ENCODE results near the gene LHFPL5.
A peak's percentile ranks its signal among the peaks of the same experiment; 100 is the strongest.

LHFPL5 gene

DNA sequence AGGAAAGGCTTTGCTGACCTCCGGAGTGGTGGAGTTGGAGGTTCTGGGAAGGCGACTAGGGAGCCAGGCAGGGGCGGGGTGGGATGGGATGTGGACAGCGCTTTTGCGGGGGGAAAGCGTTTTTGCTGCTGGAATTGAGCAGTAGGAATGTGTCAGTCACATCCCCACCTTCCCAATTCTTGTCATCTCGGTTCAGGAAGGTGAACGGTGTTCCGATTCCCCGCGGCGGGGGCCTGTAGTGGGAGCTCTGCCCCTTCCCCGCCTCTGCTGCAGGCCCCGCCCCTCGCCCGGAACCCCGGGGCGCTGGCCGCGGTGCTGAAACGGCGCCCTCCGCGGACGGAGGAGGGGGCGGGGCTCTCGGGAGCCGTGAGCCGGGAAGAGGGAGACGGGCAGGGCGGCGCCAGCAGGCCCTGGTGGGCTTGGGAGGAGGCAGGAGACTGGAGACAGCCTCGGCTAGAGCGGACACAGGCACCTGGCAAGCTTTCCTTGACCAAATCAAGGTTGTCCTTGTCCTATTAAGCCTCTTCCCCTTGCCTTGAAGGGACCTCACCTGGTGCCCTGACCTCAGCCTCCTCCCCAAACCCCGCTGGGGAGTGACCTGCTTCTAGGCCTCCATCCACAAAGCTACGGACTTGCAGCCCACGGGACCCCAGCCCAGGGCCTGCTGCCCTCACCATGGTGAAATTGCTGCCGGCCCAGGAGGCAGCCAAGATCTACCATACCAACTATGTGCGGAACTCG lies at the start of gene LHFPL5:
Gene LHFPL5, plus strand, starts transcription at position 357 of the 741 bp plus-strand sequence. Its CDS starts 319 bp downstream, at position 676.
- peak; percentile 87 for DNase-seq

GRCh38 chr6:35757456-35758123 lies 47.6 kb upstream of the LHFPL5 start:
- peak; percentile 42 for DNase-seq

- no peak for DNase-seq
Observed at GRCh38 chr6:35759426-35759825, 45.7 kb upstream of the LHFPL5 start.

GRCh38 chr6:35765739-35766138 lies 39.4 kb upstream of the LHFPL5 start:
- DNase-seq, result no peak

DNA sequence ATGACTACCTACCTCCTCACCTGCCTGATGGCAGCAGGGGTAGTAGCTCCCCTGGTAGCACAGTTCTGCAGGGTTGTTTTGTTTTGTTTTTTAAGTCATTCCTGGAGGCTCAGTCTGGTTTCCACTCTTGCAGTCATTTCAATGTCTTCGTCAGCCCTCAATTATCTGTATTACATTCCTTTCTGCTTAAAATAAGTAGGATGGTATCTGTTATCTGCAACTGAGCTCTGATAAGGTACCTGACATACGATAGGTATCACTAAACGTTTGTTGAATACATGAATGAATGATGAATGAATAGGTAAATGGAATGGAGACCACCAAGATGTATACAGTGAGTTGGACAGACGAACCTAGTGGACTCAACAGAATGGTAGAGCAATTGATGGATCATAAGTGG lies 35.9 kb upstream of the LHFPL5 start:
- no peak for DNase-seq

- DNase-seq, result no peak
Observed at GRCh38 chr6:35771343-35771627, 33.9 kb upstream of the LHFPL5 start.

GRCh38 chr6:35774116-35774794 lies 30.9 kb upstream of the LHFPL5 start:
- no peak for DNase-seq

DNA sequence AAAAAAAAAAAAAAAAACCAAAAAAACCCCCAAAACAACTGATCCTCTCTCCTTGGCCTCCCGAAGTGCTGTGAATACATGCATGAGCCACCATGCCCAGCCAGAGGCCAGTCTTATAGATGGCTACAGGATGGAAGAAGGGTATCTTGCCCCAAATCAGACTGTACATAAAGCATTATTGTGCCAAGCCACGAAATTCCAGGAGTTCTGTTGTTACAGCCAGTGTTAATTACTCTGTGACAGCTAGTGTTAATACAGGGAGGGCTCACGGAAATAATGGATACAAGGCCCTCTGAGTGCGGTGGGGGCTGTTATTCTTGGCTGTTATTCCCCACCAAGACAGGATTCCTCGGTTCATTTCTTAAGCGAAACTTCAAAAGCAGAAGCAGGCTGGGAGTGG lies 30.1 kb upstream of the LHFPL5 start:
- DNase-seq, result no peak

DNA sequence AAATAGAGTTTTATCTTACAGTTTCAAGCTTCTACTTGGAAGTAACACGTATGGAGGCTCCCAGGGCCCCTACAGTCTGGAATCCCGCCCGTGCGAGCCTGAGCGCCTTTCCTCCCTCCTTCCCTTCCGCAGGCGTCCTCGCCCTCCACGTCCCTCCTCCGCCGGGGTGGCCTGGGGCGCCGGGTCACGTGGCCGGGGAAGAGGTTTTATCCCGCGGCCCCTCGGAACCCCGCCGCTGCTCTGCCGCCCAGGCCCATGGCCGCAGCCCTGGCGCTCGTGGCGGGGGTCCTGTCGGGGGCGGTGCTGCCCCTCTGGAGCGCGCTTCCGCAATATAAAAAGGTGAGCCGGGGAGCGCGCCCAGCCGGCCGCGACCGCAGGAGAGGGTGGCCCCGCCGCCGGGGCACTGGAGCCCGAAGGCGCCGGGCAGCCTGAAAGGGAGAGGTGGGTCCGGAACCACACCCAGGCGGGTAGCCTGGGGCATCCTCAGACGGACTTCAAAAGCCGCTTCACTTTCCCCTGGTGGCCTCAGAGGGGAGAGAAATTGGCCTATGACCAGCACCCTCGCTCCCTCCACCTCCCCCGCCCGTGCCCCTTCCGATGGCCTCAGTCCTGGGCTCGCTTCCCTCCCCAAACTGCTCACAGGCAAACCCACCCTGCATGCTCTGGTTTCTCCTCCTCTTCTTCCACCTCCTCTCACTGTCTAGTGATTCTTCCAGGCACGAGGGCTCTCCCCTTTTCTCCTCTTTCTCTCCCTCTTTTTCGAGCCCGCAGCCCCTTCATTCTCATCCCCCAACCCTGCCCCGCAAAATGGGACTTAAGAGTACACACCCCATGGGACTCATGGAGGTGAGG lies 28.6 kb upstream of the LHFPL5 start, which contains the start of gene CLPSL2:
Gene CLPSL2, plus strand, starts transcription at position 235 of the 852 bp plus-strand sequence. Its CDS starts 21 bp downstream, at position 256.
- DNase-seq, result peak; percentile 53

DNA sequence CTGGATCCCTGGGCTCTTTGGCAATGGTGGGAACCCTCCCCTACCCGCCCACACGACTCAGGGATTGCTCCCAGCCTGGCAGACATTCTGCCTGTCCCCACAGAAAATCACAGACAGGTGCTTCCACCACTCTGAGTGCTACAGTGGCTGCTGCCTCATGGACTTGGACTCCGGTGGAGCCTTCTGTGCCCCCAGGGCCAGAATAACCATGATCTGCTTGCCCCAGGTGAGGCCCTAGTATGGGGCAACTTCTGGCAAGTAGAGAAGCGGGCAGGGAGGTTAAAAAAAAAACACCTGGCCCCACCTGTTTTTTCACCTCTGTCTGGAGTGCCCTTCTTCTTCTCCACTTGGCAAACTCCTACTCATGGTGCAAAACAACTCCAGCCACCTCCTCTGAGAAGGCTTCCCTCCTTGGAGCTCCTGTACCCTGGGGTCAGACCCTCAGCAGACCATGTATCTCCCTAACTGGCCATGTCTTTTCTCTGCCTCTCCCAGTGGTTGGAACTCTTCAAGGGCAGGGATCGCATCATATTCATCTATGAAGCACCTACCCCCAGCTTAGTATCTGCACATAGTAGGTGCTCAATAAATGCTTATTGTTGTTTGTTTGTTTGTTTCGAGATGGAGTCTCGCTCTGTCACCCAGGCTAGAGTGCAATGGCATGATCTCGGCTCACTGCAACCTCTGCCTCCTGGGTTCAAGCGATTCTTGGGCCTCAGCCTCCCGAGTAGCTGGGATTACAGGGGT lies 27.6 kb upstream of the LHFPL5 start:
- DNase-seq, result no peak

DNA sequence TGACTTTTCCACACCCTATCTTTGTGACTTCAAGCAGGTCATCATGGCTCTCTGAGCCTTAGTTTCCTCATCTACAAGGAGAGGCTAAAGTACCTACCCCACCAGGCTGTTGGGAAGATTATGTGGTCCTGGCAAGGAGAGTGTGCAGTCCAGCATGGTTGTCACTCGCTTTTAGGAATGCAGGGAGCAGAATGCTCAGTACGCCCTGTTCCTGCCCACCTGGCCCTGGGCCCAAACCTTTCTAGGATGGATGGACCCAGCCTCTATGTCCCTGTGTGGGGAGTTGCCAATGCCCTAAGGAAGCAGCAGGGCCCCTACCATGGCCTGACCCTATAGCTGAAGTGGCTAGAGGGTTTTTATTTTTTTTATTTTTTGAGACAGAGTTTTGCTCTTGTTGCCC lies 26.7 kb upstream of the LHFPL5 start:
- no peak for DNase-seq

- no peak for DNase-seq
Observed at GRCh38 chr6:35780719-35781118, 24.4 kb upstream of the LHFPL5 start, which contains the start of gene CLPSL1. Gene CLPSL1, plus strand, starts transcription at chr6:35781019. Its CDS starts 92 bp downstream, at chr6:35781111.

- DNase-seq, result no peak
Observed at GRCh38 chr6:35781290-35781689, 23.9 kb upstream of the LHFPL5 start.

DNA sequence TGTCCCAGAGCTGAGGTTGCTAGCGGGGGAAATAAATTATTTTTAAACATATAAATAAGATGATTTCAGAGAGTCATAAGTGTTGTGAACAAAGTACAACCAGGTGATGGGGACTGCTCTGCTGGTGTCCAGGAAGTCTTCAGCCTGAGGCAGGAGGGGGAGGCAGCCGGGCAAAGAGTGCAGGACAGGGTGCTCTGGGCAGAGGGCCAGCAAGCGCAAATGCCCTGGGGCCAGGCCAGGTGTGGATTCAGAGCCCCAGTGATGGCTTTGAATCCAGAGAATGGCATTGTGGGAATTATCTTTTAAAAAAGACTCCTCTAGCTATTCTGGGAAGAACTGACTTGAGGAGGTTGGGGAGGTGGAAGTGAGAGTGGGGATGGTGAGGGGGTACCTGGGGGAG lies 22.7 kb upstream of the LHFPL5 start:
- no peak for DNase-seq

GRCh38 chr6:35784200-35784599 lies 21.0 kb upstream of the LHFPL5 start:
- no peak for DNase-seq

DNA sequence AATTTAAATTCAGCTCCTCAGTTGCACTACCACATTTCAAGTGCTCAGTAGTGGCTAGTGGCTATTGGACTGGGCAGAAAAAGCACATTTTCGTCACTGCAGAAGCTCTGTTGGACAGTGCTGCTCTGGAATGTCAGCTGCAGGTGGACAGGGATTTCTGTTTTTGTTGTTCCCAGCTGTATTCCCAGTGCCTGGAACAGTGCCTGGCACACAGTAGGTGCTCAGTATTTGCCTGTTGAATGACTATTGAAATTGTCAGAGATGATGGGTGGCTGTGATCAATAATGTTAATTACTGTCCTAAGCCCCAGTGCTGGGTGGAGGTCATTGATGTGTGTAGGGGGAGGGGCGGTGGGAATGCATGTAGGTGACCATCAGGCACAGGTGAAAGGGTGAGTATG lies 18.9 kb upstream of the LHFPL5 start:
- no peak for DNase-seq

DNA sequence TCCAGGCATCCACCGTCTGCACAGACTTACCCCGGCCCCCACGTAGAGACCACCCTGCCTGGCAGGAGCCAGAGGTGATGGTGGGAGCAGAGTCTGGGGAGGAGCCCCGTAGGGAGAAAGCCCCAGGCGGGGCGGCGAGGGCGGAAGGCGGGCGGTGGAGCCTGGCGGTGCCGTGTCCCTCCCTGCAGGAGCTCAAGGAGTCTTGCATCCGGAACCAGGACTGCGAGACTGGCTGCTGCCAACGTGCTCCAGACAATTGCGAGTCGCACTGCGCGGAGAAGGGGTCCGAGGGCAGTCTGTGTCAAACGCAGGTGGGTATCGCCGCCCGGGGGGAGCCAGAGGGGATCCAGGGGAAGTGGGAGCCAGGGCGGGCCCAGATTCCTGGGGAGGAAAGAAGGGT lies 18.3 kb upstream of the LHFPL5 start:
- no peak for DNase-seq

GRCh38 chr6:35787266-35788218 lies 17.6 kb upstream of the LHFPL5 start:
- no peak for DNase-seq

GRCh38 chr6:35788423-35788982 lies 16.6 kb upstream of the LHFPL5 start:
- no peak for DNase-seq

GRCh38 chr6:35790683-35791082 lies 14.5 kb upstream of the LHFPL5 start:
- no peak for DNase-seq
